NCI-H146 treated with DMSO at 0.1 percent for 48 hours (cell line): ENCODE data around the gene LIN52.

Experiments
- DNase-seq: peaks from one replicate; lab custom pipeline; 2025; ENCODE audit not compliant: unreplicated experiment; lab: John Stamatoyannopoulos, UW

The LIN52 gene

DNA sequence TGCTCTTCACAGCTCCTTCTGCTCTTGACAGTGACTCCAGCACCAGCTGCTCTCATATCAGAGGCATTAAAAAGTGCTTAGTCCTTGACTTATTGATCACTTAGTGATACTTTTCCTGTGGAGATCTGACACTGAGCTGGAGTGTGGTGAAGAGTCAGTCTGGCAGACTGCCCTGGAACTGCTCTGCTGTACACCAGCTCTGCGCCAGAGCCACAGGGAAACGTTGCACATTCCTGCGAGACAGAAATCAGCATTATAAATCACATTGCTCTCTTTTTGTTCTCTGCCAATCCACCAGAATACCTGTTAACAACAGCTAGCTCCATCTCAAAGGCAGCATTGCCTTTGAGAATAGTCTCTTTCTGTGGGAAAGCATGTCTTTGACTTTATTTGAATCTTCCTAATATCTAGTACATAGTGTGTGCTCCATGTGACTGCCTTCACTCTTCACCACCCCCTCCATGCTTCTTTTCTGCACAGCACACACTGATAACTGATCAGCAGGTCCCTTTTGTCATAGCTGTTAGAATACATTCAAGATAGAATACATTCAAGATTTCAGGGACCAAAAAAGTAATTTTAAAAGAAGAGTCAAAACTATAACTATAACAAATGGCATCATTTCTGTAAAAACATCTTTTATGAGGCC, 106.3 kb downstream of the LIN52 start:
- no peak for DNase-seq

DNA sequence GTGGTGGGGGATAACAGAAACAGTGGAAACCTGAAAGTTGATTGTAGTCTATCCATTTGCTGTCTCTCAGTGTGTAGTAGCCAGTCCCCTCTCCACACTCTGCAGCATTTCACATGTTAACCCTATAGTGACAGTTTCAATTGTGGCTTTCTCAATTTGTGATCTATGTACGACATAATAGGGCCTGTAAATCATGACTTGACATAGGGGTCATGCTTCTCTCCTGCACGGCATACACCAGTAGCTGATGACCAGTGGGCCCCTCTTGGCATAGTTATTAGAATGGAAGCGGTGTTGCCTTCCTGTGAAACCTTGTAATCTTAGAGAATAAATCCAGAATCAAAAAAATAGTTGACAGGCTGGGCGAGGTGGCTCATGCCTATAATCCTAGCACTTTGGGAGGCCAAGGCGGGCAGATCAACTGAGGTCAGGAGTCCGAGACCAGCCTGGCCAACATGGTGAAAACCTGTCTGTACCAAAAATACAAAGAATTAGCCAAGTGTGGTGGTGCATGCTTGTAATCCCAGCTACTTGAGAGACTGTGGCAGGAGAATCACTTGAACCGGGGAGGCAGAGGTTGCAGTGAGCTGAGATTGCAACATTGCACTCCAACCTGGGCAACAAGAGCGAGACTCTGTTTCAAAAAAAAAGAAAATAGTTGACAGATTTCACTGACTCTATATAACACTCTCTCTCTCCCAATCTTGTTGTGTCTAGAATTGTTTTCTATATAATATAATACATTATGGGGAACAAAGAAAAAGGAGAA, 109.9 kb downstream of the LIN52 start:
- DNase-seq = no peak

- no peak for DNase-seq
Observed at GRCh38 chr14:74195623-74196022, 110.9 kb downstream of the LIN52 start.

DNA sequence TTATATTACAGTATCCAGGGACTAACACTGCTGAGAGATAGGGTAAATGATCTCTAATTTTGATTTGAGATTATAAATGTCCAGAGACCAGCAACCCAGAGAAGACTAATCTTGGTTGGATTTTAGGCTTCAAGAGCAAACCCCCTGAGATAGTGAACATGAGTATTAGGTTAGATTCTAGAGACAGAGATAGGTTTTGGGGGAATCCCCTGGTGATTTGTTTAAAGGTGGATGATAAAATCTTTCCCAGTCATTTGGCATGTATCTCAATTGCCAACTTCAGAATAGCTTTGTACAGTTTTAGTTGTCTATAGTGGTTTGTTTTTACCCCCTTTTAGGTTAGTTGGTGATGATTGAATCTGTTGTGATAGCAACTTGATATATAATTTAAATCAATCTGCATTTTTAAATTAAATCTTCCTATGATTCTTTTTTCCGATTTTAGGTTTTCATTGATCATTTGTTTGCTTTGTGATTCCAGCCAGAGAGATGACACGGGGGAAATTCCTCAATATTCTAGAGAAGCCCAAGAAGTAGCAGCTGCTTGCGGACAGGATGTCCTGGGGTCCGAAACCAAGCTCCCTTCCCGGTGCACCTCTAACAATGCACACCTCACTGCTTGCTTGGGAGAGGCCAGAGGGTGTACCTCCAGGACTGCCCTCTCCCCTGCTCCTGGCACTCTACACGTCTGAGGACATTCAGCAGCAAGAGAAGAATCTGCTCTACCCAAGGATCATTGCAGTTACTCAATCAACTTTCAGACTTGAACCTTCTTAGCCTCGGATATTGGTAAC, 113.9 kb downstream of the LIN52 start:
- DNase-seq = no peak

DNA sequence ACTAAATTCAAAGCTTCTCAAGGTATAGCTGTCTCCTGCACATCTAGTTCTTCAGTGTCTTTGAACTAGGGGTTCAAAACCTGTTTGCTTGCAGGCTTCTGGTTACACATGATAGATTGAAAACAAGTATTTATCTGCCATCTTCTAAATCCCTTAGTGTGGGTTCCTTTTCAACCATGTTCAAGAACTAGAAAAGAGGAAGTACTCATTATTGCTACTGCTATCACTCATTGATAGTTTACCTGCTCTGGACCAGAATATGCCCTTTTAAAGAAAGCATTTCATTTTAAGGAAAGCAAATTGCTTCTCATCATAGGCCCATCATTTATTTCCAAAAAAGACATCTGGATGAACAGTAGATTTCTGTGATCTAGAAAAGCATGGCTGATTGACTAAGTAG, 117.4 kb downstream of the LIN52 start:
- DNase-seq = no peak

DNA sequence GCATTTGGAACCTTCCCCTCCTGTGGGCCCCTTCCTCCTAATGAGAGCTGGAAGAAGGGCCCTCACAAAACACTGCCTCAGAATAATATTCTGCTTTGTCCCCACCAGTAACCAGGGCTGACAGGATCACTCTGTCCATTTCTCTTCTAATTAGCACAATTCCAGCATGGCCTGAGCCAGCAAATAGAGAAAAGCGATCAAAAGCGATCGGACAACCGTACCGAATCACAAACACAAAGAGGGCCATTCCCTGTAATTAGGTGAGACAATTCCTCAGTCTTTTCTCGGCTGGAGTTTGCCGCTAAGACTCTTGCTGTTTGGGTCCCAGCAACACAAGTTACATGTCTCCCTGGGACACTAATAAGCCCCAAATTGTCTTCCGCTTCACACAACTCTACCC, 118.9 kb downstream of the LIN52 start:
- DNase-seq = no peak

GRCh38 chr14:74204491-74204890, 119.7 kb downstream of the LIN52 start:
- no peak for DNase-seq

DNA sequence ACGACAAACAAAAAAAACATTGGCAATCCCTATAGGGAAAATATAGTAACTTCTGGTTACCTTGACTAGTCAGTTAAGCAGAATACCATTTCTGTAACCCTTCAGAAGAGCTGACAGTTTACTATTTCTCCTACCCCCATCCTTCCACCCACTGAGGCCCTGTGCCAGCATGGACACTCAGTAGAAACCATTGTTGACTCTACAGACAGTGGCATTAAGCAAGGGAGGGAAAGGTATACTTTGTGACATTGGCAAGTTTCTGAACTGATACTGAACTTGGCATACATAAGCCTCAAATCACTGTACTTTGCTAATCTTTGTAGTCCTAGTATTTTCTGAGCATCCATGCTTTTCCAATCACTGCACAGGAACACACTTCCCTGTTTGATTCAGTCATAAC, 121.1 kb downstream of the LIN52 start:
- DNase-seq = no peak

DNA sequence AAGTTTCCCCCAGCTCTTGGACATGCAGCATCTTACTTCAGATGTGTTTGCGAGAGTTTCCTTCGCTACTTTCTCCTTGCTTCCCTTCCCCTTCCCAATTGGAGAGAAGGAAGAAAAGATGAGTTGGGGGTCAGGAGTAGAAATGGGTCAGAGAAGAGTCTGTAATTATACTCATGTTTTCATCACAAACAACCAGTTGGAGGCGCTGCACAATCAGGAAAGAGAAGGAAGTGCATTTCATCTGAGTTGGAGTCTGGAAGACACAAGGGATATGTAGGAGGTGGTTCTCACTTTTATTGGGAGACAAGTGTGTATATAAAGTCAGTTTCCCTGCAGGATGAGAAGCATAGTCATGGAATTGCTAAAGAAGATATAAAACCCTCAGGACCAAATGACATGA, 123.2 kb downstream of the LIN52 start:
- no peak for DNase-seq

- no peak for DNase-seq
Observed at GRCh38 chr14:74208642-74209041, 123.9 kb downstream of the LIN52 start.

- DNase-seq = no peak
Observed at GRCh38 chr14:74211945-74212580, 127.3 kb downstream of the LIN52 start.

DNA sequence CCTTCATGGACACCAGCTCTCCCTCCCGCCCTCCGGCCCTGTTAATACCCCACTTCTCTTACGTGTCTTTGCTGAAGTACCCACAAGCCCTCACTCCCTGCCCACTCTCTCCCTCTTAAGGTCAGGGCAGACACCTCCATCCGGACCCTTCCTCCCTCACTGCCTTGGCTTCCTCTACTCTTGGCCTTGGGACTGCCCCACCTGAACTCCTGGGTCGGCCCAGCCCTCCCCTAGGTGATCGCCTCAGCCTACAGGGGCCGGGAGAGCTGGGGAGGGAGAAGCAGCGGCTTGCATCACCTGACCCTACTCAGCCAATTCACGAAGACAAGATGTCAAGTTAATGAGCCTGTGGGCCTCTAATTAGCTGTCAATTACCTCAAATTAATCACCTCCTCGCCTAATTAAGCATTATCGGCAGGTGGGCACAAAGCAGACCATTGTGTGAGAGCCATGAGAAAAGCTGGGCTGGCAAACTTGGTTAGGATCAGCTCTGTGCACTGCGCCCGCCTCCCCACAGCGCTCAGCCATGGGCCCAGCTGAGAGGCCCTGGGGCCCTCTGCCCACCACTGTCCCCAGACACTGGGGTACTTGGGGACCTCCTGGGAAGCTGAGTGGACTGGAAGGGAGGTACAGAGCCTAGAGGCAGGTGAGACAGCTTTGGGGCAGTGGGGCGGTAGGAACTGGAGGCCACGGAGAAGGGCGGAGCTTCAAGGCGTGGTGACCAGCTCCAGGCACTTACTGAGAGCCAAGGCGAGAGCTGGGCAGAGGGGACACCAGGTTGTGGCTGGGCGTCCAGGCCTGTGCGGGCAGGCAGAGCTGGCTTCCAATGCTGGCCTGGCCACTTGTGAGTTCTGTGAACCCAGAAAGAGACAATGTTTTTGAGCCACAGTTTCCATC, 129.4 kb downstream of the LIN52 start:
- DNase-seq = no peak

GRCh38 chr14:74216671-74217070, 131.9 kb downstream of the LIN52 start:
- no peak for DNase-seq

DNA sequence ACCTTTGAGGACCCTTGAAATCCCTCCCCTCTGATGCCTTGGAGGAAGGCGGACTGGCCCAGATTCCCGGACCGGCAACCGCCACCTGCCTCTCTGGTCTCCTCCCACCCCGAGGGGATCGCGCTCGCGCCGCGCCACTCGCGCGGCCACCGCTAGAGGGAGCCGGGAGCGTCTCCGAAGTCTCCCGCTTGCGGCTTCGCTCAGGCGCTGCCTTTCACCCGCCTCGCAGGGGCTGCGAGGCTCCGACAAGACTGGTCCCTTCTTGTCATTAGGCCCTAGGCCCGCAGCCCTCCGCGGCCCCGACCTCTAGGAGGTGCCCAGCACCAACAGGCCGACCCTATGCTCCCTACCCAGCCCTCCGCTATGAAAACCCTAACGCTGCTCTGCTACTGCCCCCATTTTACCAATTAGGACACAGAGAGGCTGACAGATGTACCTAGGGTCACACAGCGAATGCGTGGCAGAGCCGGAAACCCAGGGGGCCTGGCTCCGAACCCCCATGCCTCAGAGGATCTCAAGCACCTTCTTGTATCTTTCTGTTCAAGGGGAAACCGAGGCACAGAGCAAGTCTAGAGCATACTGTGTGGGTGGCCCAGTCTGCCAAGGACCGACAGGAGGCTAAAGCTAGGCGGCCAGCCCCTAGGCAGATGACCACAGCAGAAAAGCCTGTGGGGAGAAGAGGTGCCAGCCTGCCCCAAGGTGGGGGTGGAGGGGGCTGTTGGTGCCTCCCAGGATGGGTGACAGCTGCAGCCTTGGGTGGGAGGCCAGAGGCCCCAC, 133.1 kb downstream of the LIN52 start:
- peak; percentile 23 for DNase-seq

GRCh38 chr14:74218462-74218861, 133.7 kb downstream of the LIN52 start:
- no peak for DNase-seq

GRCh38 chr14:74219277-74220205, 134.8 kb downstream of the LIN52 start:
- no peak for DNase-seq

- no peak for DNase-seq
Observed at GRCh38 chr14:74220991-74221390, 136.2 kb downstream of the LIN52 start.

- no peak for DNase-seq
Observed at GRCh38 chr14:74221741-74222140, 137.0 kb downstream of the LIN52 start.

DNA sequence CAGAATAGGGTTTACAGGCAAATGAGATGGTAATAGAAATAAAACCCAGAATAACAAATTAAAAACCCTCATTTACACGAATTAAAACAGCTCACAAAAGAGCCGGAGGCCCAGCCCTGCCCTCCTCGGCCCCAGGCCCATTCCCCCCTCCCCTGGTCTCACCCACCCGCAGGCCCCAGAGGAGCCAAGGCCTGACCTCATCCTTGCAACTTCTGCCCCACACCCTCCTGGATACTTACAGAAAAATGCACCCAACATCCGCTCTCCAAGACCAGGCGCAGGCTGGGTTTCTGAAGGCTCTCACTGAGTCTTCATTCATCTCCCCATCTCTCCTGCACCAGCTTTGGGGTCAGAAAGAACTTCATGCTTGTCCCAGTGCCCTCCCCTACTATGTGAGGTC, 138.3 kb downstream of the LIN52 start:
- no peak for DNase-seq
